ENCODE results near the gene ABCD4. TPM values are rescaled to one million over a fixed set of nuclear protein-coding genes. Genes with fewer than 3 reads are reported as not detected.

Gene ABCD4
- total and polyA plus RNA-seq, 2 donors from 2014 or later, result 61.3 to 66.1 TPM

GRCh38 chr14:74301594-74302151, 1.1 kb downstream of the ABCD4 start:
- peak overlapping the region; percentile 75 to 97 (median 75) for H3K9ac ChIP-seq (ENCODE audit: low read length in 3 of 3)
- H3K27ac ChIP-seq (ENCODE audit: low read depth in 2 of 2, low read length in 2 of 2), result no peak overlapping the region
- H3K4me3 ChIP-seq (ENCODE audit: low read length in 3 of 3), result peak overlapping the region; percentile 81 to 95 (median 91)
- intact Hi-C loops (cut with DNase I), result no loop called here
- peaks cover 3 to 20% (median 11%) of the 10 kb centered on the region in 3 donors for H3K4me1 ChIP-seq (ENCODE audit: control insufficient read depth in 2 of 3, insufficient read depth in 2 of 3, low read depth in 1 of 3, low read length in 3 of 3)
- peak in 1 of 5 donors; percentile 7 for DNase-seq
- no peaks in the 10 kb centered on the region for H3K27me3 ChIP-seq (ENCODE audit: control insufficient read depth, insufficient read depth, low read length)
- H3K36me3 ChIP-seq (ENCODE audit: control insufficient read depth in 2 of 3, insufficient read depth in 3 of 3, low read length in 3 of 3), result peaks cover 4 to 12% (median 10%) of the 10 kb centered on the region in 3 donors
- H3K9me3 ChIP-seq (ENCODE audit: control insufficient read depth in 2 of 3, insufficient read depth in 1 of 3, low read length in 3 of 3), result no peaks in the 10 kb centered on the region
- no peak for TF ChIP-seq CTCF (IDR thresholded peaks at IDR 0.05; ENCODE audit: borderline replicate concordance, extremely low read depth, insufficient read depth)
- FAIRE-seq, result no peak

- intact Hi-C loops (cut with DNase I), result no loop called here
- DNase-seq, result peak in 2 of 5 donors; percentile 30 to 61
- no peak for FAIRE-seq
These were observed 3.6 kb downstream of the ABCD4 start for GRCh38 chr14:74299061-74299545.

GRCh38 chr14:74297986-74298385, 4.7 kb downstream of the ABCD4 start:
- H3K4me3 ChIP-seq (ENCODE audit: low read length in 3 of 3), result no peak overlapping the region
- no peak overlapping the region for H3K27ac ChIP-seq (ENCODE audit: low read depth in 2 of 2, low read length in 2 of 2)
- H3K36me3 ChIP-seq (ENCODE audit: control insufficient read depth in 2 of 3, insufficient read depth in 3 of 3, low read length in 3 of 3), result peaks cover 7 to 21% (median 19%) of the 10 kb centered on the region in 3 donors
- TF ChIP-seq CTCF (IDR thresholded peaks at IDR 0.05; ENCODE audit: borderline replicate concordance, extremely low read depth, insufficient read depth), result no peak
- peaks cover 3 to 15% (median 13%) of the 10 kb centered on the region in 3 donors for H3K4me1 ChIP-seq (ENCODE audit: control insufficient read depth in 2 of 3, insufficient read depth in 2 of 3, low read depth in 1 of 3, low read length in 3 of 3)
- no peak for DNase-seq
- no peaks in the 10 kb centered on the region for H3K27me3 ChIP-seq (ENCODE audit: control insufficient read depth, insufficient read depth, low read length)
- no peak for FAIRE-seq
- H3K9me3 ChIP-seq (ENCODE audit: control insufficient read depth in 2 of 3, insufficient read depth in 1 of 3, low read length in 3 of 3), result no peaks in the 10 kb centered on the region
- no peak overlapping the region for H3K9ac ChIP-seq (ENCODE audit: low read length in 3 of 3)
- intact Hi-C loops (cut with DNase I), result no loop called here

More at GRCh38 chr14:74299061-74299545, 3.6 kb downstream of the ABCD4 start:
- H3K4me3 ChIP-seq (ENCODE audit: low read length in 3 of 3), result peak overlapping the region in 1 of 3 donors; percentile 5
- no peak for TF ChIP-seq CTCF (IDR thresholded peaks at IDR 0.05; ENCODE audit: borderline replicate concordance, extremely low read depth, insufficient read depth)
- H3K9ac ChIP-seq (ENCODE audit: low read length in 3 of 3), result no peak overlapping the region
- peak overlapping the region; percentile 51 to 71 for H3K27ac ChIP-seq (ENCODE audit: low read depth in 2 of 2, low read length in 2 of 2)
- H3K27me3 ChIP-seq (ENCODE audit: control insufficient read depth, insufficient read depth, low read length), result no peaks in the 10 kb centered on the region
- peaks cover 3 to 20% (median 15%) of the 10 kb centered on the region in 3 donors for H3K4me1 ChIP-seq (ENCODE audit: control insufficient read depth in 2 of 3, insufficient read depth in 2 of 3, low read depth in 1 of 3, low read length in 3 of 3)
- H3K36me3 ChIP-seq (ENCODE audit: control insufficient read depth in 2 of 3, insufficient read depth in 3 of 3, low read length in 3 of 3), result peaks cover 7 to 21% (median 19%) of the 10 kb centered on the region in 3 donors
- H3K9me3 ChIP-seq (ENCODE audit: control insufficient read depth in 2 of 3, insufficient read depth in 1 of 3, low read length in 3 of 3), result no peaks in the 10 kb centered on the region

Data from kidney (tissue), 14 donors.